CD4-positive, alpha-beta T cell treated with Interleukin-6 for 4 hours (primary cell): ENCODE data around the gene CSN3.

Source experiments
- DNase-seq: peaks from one replicate; pipeline ENCODE4 v3.0.0-alpha.2; 2020; ENCODE audit warnings: mixed read lengths

CSN3 gene

GRCh38 chr4:70298051-70298450 lies 55.7 kb downstream of the CSN3 start:
- no peak for DNase-seq

- DNase-seq, result no peak
Observed at GRCh38 chr4:70299643-70300042, 57.2 kb downstream of the CSN3 start.

DNA sequence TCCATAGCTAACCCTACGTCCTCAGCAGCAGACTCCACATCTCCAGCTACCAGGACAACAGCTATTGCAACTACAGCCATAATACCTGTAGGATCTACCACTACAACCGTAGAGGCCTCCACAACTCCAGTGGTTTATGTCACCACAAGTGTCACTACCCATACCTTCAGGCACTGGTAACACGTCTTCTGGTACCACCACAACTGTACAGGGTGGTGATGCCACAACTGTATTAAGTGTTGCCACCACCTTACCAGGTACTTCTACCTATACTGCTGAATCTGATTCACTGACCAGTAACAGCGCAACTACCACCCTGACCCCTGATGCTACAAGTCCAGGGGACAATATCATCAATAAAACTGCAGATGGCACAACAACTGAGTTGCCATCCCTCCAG lies 57.8 kb downstream of the CSN3 start:
- DNase-seq, result no peak
